Hepatocyte (in vitro differentiated cells): Measurements from ENCODE around the gene SH3TC1. TPM values are rescaled to one million over a fixed set of nuclear protein-coding genes. Genes with fewer than 3 reads are reported as not detected.

Experiments
- DNase-seq: peaks from one replicate; pipeline ENCODE4 v3.0.0-alpha.2; 2016; ENCODE audit warnings: low spot score
- H2AFZ ChIP-seq: fragments of 200-600 bp; sonication (generic); 2 replicates; pipeline ENCODE4 v1.6.0; 2016; ENCODE audit warnings: antibody characterized with exemption, mild to moderate bottlenecking
- H3K27ac ChIP-seq: fragments of 200-600 bp; sonication (generic); 2 replicates; pipeline ENCODE4 v1.5.1; 2016; ENCODE audit warnings: mild to moderate bottlenecking
- H3K27me3 ChIP-seq: fragments of 200-600 bp; sonication (generic); 2 replicates; pipeline ENCODE4 v1.6.1; 2016
- H3K36me3 ChIP-seq: fragments of 200-600 bp; sonication (generic); replicated peaks from 2 replicates; pipeline ENCODE4 v1.5.1; 2016; ENCODE audit warnings: low read depth; ENCODE audit not compliant: insufficient read depth
- H3K4me1 ChIP-seq: fragments of 200-600 bp; sonication (generic); 2 replicates; pipeline ENCODE4 v1.5.1; 2016; ENCODE audit warnings: mild to moderate bottlenecking, moderate library complexity; ENCODE audit not compliant: insufficient read depth
- H3K4me2 ChIP-seq: fragments of 200-600 bp; sonication (generic); 2 replicates; pipeline ENCODE4 v1.6.0; 2016
- H3K4me3 ChIP-seq: fragments of 200-600 bp; sonication (generic); 2 replicates; pipeline ENCODE4 v1.5.1; 2016; ENCODE audit warnings: mild to moderate bottlenecking
- H3K79me2 ChIP-seq: fragments of 200-600 bp; sonication (generic); 2 replicates; pipeline ENCODE4 v1.6.0; 2017; ENCODE audit warnings: mild to moderate bottlenecking
- H3K9me2 ChIP-seq: fragments of 200-600 bp; sonication (generic); replicated peaks from 2 replicates; pipeline ENCODE4 v1.6.0; 2017; ENCODE audit warnings: mild to moderate bottlenecking; ENCODE audit not compliant: insufficient read depth
- H3K9me3 ChIP-seq: fragments of 200-600 bp; sonication (generic); 2 replicates; pipeline ENCODE4 v1.5.1; 2016; ENCODE audit warnings: low read depth, mild to moderate bottlenecking
- H4K20me1 ChIP-seq: fragments of 200-600 bp; sonication (generic); 2 replicates; pipeline ENCODE4 v1.6.0; 2016; ENCODE audit warnings: mild to moderate bottlenecking; ENCODE audit not compliant: insufficient read depth, poor library complexity, severe bottlenecking
- EZH2 ChIP-seq: fragments of 200-600 bp; sonication (generic); IDR thresholded peaks from 2 replicates; pipeline ENCODE4 v1.6.1; 2016; ENCODE audit warnings: antibody characterized with exemption, mild to moderate bottlenecking, borderline replicate concordance
- EZH2phosphoT487 ChIP-seq: fragments of 200-600 bp; sonication (generic); IDR thresholded peaks from one replicate; pipeline ENCODE4 v1.6.1; 2018; ENCODE audit warnings: antibody characterized with exemption, mild to moderate bottlenecking, low read depth, moderate library complexity; ENCODE audit not compliant: unreplicated experiment, severe bottlenecking
- WGBS: methylation state at CpG from one replicate; pipeline ENCODE4 v1.1.6; 2016; ENCODE audit warnings: low lambda C conversion rate; ENCODE audit errors: missing lambda C conversion rate; 5-methylcytosine and 5-hydroxymethylcytosine counted together
- polyA plus RNA-seq: library from polyadenylated mRNA; unstranded; fragments of >200 nt; fragmentation: Nextera tagmentation; extraction: Ambion mirVana; gene quantifications from 2 replicates; pipeline ENCODE4 v1.2.1, GENCODE V29; 2016
- total RNA-seq: library from RNA; depleted of rRNA; stranded (reverse); fragments of >200 nt; gene quantifications from 2 replicates; pipeline ENCODE4 v1.2.3, GENCODE V29; 2014
- TF ChIP-seq, protein P1 (sequence below): fragments of 200-600 bp; sonication (generic); IDR thresholded peaks from 2 replicates; pipeline ENCODE4 v1.5.1; 2016; ENCODE audit warnings: antibody characterized with exemption, mild to moderate bottlenecking; ENCODE audit not compliant: poor library complexity

Gene SH3TC1
- total and polyA plus RNA-seq, 2 experiments from 2014 or later = 30.3 to 35.4 TPM

DNA sequence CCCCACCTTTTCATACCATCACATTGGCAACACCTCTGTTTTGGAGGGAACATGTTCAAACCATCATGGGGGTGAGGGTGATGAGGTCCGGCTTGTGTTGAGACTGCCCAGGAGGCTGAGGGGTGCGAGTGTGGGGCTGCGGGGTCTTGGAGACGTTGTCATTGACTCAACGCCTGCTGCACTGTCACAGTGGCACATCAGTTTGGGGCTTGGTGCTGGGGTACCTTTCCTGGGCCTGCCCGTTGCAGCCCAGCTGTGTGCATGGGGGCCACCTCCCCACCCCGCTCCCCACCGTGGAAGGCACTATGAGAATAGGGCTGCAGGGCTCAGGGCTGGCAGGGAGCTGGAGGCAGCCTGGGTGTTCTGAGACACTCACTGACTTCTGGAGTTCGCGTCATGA is 72.7 kb downstream of the SH3TC1 start:
- H3K27ac ChIP-seq = no peak overlapping the region
- H3K9me2 ChIP-seq = no peaks in the 10 kb centered on the region
- H3K27me3 ChIP-seq = peaks cover 20% of the 10 kb centered on the region
- 96% methylated on average over 10 of the region's 10 CpGs for WGBS
- TF ChIP-seq, protein P1, sequence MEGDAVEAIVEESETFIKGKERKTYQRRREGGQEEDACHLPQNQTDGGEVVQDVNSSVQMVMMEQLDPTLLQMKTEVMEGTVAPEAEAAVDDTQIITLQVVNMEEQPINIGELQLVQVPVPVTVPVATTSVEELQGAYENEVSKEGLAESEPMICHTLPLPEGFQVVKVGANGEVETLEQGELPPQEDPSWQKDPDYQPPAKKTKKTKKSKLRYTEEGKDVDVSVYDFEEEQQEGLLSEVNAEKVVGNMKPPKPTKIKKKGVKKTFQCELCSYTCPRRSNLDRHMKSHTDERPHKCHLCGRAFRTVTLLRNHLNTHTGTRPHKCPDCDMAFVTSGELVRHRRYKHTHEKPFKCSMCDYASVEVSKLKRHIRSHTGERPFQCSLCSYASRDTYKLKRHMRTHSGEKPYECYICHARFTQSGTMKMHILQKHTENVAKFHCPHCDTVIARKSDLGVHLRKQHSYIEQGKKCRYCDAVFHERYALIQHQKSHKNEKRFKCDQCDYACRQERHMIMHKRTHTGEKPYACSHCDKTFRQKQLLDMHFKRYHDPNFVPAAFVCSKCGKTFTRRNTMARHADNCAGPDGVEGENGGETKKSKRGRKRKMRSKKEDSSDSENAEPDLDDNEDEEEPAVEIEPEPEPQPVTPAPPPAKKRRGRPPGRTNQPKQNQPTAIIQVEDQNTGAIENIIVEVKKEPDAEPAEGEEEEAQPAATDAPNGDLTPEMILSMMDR = no peak
- no peak for TF ChIP-seq EZH2phosphoT487
- no peak for TF ChIP-seq EZH2
- H3K9me3 ChIP-seq = no peaks in the 10 kb centered on the region
- DNase-seq = no peak
- peaks cover 43% of the 10 kb centered on the region for H3K4me1 ChIP-seq
- H3K36me3 ChIP-seq = no peaks in the 10 kb centered on the region
- no peaks in the 10 kb centered on the region for H3K79me2 ChIP-seq
- H4K20me1 ChIP-seq = no peaks in the 10 kb centered on the region
- H2AFZ ChIP-seq = no peak overlapping the region
- peak overlapping the region; percentile 83 for H3K4me2 ChIP-seq
- no peak overlapping the region for H3K4me3 ChIP-seq

DNA sequence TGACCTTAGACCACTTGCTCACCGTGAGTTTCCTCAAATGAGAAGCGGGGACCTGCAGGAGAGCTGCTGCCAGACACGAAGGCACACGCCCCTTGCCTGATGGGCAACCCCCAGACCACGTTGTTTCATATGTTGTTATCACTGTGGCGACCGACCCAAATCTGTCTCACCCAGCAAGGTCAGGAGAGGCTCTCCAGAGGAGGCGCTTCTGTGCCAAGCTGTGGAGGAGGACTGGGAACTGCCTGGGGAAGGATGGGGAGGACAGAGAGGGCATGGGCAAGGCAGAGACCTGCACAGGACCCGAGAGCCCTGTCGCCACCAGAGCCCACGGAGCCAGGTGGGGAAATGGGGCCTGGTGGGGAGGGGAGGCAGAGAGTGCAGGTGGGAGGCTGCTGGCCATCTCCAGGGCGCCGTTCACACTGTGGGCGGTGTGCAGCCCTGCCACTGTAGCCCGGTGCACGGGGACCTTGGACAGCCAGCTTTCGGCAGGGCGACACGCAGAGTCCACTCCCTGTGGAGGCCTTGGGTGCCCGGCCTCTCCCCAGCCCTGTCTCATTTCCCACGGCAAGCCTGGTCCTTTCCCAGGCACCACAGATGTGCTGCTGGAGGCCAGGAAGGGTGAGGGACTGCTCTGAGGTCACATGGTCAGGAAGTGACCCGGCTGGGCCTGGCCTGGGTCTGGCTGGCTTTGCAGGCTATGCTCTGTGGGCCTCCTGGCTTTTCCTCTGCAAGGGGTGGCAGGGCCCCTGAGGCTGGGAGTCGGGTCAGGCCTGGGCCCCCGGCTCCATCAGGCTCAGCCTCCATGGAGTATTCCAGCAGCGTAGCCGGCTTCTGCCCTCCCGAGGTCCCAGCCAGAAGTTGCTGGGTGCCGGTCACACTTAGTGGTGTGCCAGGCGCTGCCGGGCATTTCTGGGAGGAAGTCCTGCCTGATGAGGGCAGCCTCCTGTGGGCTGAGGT is 73.7 kb downstream of the SH3TC1 start:
- H3K4me3 ChIP-seq = no peak overlapping the region
- no peaks in the 10 kb centered on the region for H3K9me3 ChIP-seq
- H2AFZ ChIP-seq = no peak overlapping the region
- no peaks in the 10 kb centered on the region for H4K20me1 ChIP-seq
- no peaks in the 10 kb centered on the region for H3K36me3 ChIP-seq
- no peak for DNase-seq
- H3K4me2 ChIP-seq = peak overlapping the region; percentile 27
- peaks cover 20% of the 10 kb centered on the region for H3K27me3 ChIP-seq
- no peaks in the 10 kb centered on the region for H3K9me2 ChIP-seq
- H3K79me2 ChIP-seq = no peaks in the 10 kb centered on the region
- WGBS = 79% methylated on average over 28 of the region's 30 CpGs
- no peak for TF ChIP-seq EZH2phosphoT487
- no peak for TF ChIP-seq EZH2
- TF ChIP-seq, protein P1 = no peak
- H3K4me1 ChIP-seq = peaks cover 42% of the 10 kb centered on the region
- H3K27ac ChIP-seq = no peak overlapping the region

DNA sequence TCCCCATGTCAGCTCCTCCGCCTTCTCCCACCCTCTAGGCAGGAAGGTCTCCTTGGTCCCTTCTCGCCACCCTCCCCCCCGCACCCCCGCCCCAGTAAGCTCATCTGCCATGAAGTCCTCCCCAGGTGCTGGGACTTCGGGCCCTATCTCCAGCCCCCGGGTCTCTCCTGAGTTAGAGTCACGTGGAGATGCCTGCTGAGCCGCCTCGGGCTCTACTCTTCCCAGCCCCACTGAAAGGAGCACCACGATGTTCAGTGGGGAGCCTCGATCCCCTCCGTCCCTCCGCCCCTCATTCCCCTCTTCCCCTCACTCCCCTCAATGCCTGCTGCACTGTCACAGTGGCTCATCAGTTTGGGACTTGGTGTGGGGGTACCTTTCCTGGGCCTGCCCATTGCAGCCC is 74.4 kb downstream of the SH3TC1 start:
- no peaks in the 10 kb centered on the region for H4K20me1 ChIP-seq
- no peak overlapping the region for H3K27ac ChIP-seq
- no peaks in the 10 kb centered on the region for H3K9me3 ChIP-seq
- WGBS = 100% methylated on average over 1 of the region's 13 CpGs
- no peaks in the 10 kb centered on the region for H3K79me2 ChIP-seq
- no peak overlapping the region for H2AFZ ChIP-seq
- peaks cover 47% of the 10 kb centered on the region for H3K4me1 ChIP-seq
- no peak for DNase-seq
- H3K4me2 ChIP-seq = peak overlapping the region; percentile 27
- H3K4me3 ChIP-seq = no peak overlapping the region
- no peaks in the 10 kb centered on the region for H3K36me3 ChIP-seq
- H3K27me3 ChIP-seq = peaks cover 20% of the 10 kb centered on the region
- H3K9me2 ChIP-seq = no peaks in the 10 kb centered on the region
- TF ChIP-seq EZH2phosphoT487 (no peak), EZH2 (no peak)
- TF ChIP-seq, protein P1 = no peak
